NCI-H2196 treated with DMSO at 0.1 percent for 48 hours (cell line): ENCODE results near the gene KAT5.
"Not testable (repeated sequence)": the region's sequence is repeated elsewhere in the genome, so short reads cannot be mapped to it uniquely, and the experiment has no call there.

Experiments
- DNase-seq: peaks from one replicate; lab custom pipeline; 2025; ENCODE audit not compliant: unreplicated experiment; lab: John Stamatoyannopoulos, UW

KAT5 gene

GRCh38 chr11:65743681-65744025 lies 31.6 kb downstream of the KAT5 start:
- DNase-seq, result no peak

- no peak for DNase-seq
These were observed 32.1 kb downstream of the KAT5 start for GRCh38 chr11:65744026-65744698.

- DNase-seq, result no peak
These were observed 32.6 kb downstream of the KAT5 start for GRCh38 chr11:65744699-65745042.

- no peak for DNase-seq
These were observed 33.0 kb downstream of the KAT5 start for GRCh38 chr11:65745049-65745448.

GRCh38 chr11:65762169-65762568 lies 50.1 kb downstream of the KAT5 start:
- not testable (repeated sequence) for DNase-seq

- not testable (repeated sequence) for DNase-seq
These were observed 50.8 kb downstream of the KAT5 start for GRCh38 chr11:65762816-65763215.

GRCh38 chr11:65764434-65764833 lies 52.4 kb downstream of the KAT5 start:
- DNase-seq, result no peak

- no peak for DNase-seq
These were observed 54.5 kb downstream of the KAT5 start for GRCh38 chr11:65766535-65766934.

- DNase-seq, result no peak
These were observed 55.4 kb downstream of the KAT5 start for GRCh38 chr11:65767406-65767805.

GRCh38 chr11:65767806-65768205 lies 55.8 kb downstream of the KAT5 start:
- not testable (repeated sequence) for DNase-seq
